HepG2 (cell line): ENCODE measurements around the gene RRAD.
A peak's percentile ranks its signal among the peaks of the same experiment; 100 is the strongest.

Experiments used
- EZH2 ChIP-seq: conservative IDR thresholded peaks from 2 replicates; pipeline ENCODE4 v1.6.1; 2012; ENCODE audit warnings: mild to moderate bottlenecking, low read depth, low read length, moderate library complexity
- FOSL1 ChIP-seq: sonication (generic); formaldehyde crosslinking; IDR thresholded peaks from 2 replicates; pipeline ENCODE4 v1.9.0; 2021; ENCODE audit warnings: missing genetic modification reagents, borderline replicate concordance
- FOXA1 ChIP-seq, 2 experiments: fragments of 450-650 bp in 1 of 2; sonication (generic) in 1 of 2; formaldehyde crosslinking in 1 of 2; IDR thresholded peaks; 2 replicates each; pipeline versions ENCODE4 v1.4.0 to v1.6.1; 2016 to 2020; ENCODE audit warnings: missing genetic modification reagents in 1 of 2
- HMGXB4 ChIP-seq, 2 experiments: sonication (generic) in 1 of 2; formaldehyde crosslinking in 1 of 2; IDR thresholded peaks; 2 replicates each; pipeline versions ENCODE4 v1.4.0 to v1.6.1; 2018 to 2020; ENCODE audit warnings: missing genetic modification reagents in 2 of 2, borderline replicate concordance in 1 of 2, low read depth in 1 of 2, mild to moderate bottlenecking in 1 of 2, missing biosample characterization in 1 of 2
- RAD21 ChIP-seq: fragments of 450-650 bp; formaldehyde crosslinking; IDR thresholded peaks from 2 replicates; pipeline ENCODE4 v1.5.0; 2020; ENCODE audit warnings: mild to moderate bottlenecking
- SCMH1 ChIP-seq: sonication (generic); formaldehyde crosslinking; IDR thresholded peaks from 2 replicates; pipeline ENCODE4 v1.9.0; 2021; ENCODE audit warnings: missing genetic modification reagents, mild to moderate bottlenecking, borderline replicate concordance
- SMAD3 ChIP-seq: sonication (generic); formaldehyde crosslinking; IDR thresholded peaks from 2 replicates; pipeline ENCODE4 v1.4.0; 2020; ENCODE audit warnings: missing genetic modification reagents
- TARDBP ChIP-seq: sonication (generic); formaldehyde crosslinking; IDR thresholded peaks from 2 replicates; pipeline ENCODE4 v1.8.0; 2022; ENCODE audit warnings: mild to moderate bottlenecking, missing genetic modification reagents
- ZBTB40 ChIP-seq, 2 experiments: fragments of 450-650 bp in 1 of 2; sonication (generic) in 1 of 2; formaldehyde crosslinking in 1 of 2; IDR thresholded peaks; 2 replicates each; pipeline versions ENCODE4 v1.6.1 to v1.8.0; 2016 to 2022; ENCODE audit warnings: antibody characterized with exemption in 1 of 2, mild to moderate bottlenecking in 1 of 2, missing genetic modification reagents in 1 of 2
- ZNF761 ChIP-seq: sonication (generic); formaldehyde crosslinking; conservative IDR thresholded peaks from 2 replicates; pipeline ENCODE4 v1.4.0; 2020; ENCODE audit warnings: mild to moderate bottlenecking, missing genetic modification reagents
- TF ChIP-seq, protein P1 (sequence below), 2 experiments: sonication (generic) in 1 of 2; formaldehyde crosslinking in 1 of 2; IDR thresholded peaks; 2 replicates each; pipeline versions ENCODE4 v1.5.1 to v1.6.1; 2011 to 2020; ENCODE audit warnings: borderline replicate concordance in 1 of 2, low read depth in 1 of 2, low read length in 1 of 2, mild to moderate bottlenecking in 1 of 2, missing genetic modification reagents in 1 of 2, moderate library complexity in 1 of 2
- TF ChIP-seq, protein P2 (sequence below): IDR thresholded peaks from 2 replicates; pipeline ENCODE4 v1.6.1; 2012; ENCODE audit warnings: low read depth, low read length, improper control_type of control experiment
- TF ChIP-seq, protein P3 (sequence below): IDR thresholded peaks from 2 replicates; pipeline ENCODE4 v1.6.1; 2016
- TF ChIP-seq, protein P4 (sequence below): sonication (generic); formaldehyde crosslinking; IDR thresholded peaks from 2 replicates; pipeline ENCODE4 v1.5.0; 2020; ENCODE audit warnings: mild to moderate bottlenecking, missing genetic modification reagents, moderate library complexity

DNA sequence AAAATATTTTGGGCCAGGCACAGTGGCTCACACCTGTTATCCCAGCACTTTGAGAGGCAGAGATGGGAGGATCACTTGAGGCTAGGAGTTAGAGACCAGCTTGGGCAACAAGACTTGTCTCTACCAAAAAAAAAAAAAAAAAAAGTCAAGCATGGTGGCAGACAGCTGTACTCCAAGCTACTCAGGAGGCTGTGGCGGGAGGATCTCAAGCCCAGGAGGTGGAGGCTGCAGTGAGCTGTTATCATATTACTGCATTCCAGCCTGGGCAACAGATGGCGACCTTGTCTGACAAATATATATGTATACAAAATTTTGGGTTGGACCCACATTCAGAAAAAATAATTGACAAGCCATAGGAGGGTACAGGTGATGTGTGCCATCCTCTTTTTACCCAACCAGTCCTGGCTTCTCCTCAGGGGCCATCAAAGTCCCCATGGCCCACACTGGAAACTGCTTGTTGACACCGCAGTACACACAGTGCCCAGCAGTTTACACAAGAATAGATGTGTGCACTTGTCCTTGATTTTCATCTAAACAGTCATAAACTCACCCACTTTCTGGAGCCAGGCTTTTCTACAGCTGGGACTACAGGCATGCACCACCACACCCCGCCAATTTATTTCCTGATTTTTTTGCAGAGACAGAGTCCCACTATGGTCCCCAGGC is 11.7 kb upstream of the RRAD start:
- TF ChIP-seq ZNF761 (CRISPR knock-in tag) (no peak), EZH2 (no peak), RAD21 (CRISPR knock-in tag) (no peak), TARDBP (CRISPR knock-in tag) (no peak), FOXA1 (IDR thresholded peaks at IDR 0.05) (no peak), FOXA1 (CRISPR knock-in tag; IDR thresholded peaks at IDR 0.05) (peak; percentile 78), SCMH1 (no peak), SMAD3 (CRISPR knock-in tag) (no peak), HMGXB4 (CRISPR knock-in tag; IDR thresholded peaks at IDR 0.05; ENCODE audit: borderline replicate concordance in 1 of 2, low read depth in 1 of 2) (no peak), ZBTB40 (IDR thresholded peaks at IDR 0.05) (no peak), ZBTB40 (CRISPR knock-in tag; IDR thresholded peaks at IDR 0.05) (no peak), FOSL1 (CRISPR knock-in tag) (no peak)
- TF ChIP-seq, protein P1, sequence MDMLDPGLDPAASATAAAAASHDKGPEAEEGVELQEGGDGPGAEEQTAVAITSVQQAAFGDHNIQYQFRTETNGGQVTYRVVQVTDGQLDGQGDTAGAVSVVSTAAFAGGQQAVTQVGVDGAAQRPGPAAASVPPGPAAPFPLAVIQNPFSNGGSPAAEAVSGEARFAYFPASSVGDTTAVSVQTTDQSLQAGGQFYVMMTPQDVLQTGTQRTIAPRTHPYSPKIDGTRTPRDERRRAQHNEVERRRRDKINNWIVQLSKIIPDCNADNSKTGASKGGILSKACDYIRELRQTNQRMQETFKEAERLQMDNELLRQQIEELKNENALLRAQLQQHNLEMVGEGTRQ (IDR thresholded peaks at IDR 0.05; ENCODE audit: low read depth, low read length), result no peak
- TF ChIP-seq, protein P1 (CRISPR knock-in tag; IDR thresholded peaks at IDR 0.05; ENCODE audit: borderline replicate concordance), result no peak
- TF ChIP-seq, protein P2, sequence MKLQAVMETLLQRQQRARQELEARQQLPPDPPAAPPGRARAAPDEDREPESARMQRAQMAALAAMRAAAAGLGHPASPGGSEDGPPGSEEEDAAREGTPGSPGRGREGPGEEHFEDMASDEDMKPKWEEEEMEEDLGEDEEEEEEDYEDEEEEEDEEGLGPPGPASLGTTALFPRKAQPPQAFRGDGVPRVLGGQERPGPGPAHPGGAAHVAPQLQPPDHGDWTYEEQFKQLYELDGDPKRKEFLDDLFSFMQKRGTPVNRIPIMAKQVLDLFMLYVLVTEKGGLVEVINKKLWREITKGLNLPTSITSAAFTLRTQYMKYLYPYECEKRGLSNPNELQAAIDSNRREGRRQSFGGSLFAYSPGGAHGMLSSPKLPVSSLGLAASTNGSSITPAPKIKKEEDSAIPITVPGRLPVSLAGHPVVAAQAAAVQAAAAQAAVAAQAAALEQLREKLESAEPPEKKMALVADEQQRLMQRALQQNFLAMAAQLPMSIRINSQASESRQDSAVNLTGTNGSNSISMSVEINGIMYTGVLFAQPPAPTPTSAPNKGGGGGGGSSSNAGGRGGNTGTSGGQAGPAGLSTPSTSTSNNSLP, result no peak
- TF ChIP-seq, protein P3, sequence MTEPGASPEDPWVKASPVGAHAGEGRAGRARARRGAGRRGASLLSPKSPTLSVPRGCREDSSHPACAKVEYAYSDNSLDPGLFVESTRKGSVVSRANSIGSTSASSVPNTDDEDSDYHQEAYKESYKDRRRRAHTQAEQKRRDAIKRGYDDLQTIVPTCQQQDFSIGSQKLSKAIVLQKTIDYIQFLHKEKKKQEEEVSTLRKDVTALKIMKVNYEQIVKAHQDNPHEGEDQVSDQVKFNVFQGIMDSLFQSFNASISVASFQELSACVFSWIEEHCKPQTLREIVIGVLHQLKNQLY, result no peak
- TF ChIP-seq, protein P4, sequence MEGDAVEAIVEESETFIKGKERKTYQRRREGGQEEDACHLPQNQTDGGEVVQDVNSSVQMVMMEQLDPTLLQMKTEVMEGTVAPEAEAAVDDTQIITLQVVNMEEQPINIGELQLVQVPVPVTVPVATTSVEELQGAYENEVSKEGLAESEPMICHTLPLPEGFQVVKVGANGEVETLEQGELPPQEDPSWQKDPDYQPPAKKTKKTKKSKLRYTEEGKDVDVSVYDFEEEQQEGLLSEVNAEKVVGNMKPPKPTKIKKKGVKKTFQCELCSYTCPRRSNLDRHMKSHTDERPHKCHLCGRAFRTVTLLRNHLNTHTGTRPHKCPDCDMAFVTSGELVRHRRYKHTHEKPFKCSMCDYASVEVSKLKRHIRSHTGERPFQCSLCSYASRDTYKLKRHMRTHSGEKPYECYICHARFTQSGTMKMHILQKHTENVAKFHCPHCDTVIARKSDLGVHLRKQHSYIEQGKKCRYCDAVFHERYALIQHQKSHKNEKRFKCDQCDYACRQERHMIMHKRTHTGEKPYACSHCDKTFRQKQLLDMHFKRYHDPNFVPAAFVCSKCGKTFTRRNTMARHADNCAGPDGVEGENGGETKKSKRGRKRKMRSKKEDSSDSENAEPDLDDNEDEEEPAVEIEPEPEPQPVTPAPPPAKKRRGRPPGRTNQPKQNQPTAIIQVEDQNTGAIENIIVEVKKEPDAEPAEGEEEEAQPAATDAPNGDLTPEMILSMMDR, result no peak
